ENCODE data around the gene KIF5B. TPM values are rescaled to one million over a fixed set of nuclear protein-coding genes. Genes with fewer than 3 reads are reported as not detected.

Gene KIF5B
- total and polyA plus RNA-seq, 2 donors from 2014 or later, result 26.9 to 77.2 TPM

DNA sequence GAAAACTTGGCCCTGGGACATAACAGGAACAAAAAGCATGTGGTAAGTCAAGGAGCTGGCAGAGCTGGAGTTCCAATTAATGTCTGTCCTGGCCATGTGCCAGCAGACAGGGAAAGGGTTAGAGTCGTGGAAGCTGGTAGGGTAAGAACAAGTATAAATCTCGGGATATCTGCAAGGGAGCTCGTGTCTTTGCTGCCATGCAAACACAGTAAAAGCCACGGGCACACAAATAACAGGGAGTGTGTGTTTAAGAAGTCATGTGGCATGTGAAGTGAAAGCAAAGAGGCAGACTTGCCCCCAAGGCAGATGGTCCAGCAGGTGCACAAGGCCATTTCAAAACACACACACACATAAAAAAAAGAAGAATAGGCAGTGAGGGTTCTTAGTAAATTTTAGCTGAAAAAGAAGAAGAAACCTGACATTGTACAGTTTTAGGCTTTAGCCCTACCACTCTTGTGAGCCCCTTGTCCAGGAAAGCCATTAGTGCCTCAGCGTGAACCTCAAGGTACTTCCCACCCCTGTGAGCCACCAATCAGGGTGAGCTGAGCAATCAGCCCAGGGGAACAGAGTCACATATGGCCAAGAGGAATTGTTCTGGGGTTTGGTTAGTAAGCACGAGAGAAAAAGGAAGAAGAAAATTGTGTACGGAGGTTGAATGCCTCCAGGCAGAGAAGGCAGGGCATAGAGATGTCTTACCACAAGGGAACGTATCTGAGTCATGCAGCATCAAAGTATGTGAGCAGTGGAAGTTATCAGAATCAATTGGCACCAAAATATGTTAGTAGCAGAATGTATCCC is 94.7 kb downstream of the KIF5B start:
- DNase-seq (no peak), FAIRE-seq (no peak)
- H3K9ac ChIP-seq (ENCODE audit: low read length in 3 of 3), result no peak overlapping the region
- no peaks in the 10 kb centered on the region for H3K9me3 ChIP-seq (ENCODE audit: control insufficient read depth in 2 of 3, insufficient read depth in 1 of 3, low read length in 3 of 3)
- TF ChIP-seq, protein P1, sequence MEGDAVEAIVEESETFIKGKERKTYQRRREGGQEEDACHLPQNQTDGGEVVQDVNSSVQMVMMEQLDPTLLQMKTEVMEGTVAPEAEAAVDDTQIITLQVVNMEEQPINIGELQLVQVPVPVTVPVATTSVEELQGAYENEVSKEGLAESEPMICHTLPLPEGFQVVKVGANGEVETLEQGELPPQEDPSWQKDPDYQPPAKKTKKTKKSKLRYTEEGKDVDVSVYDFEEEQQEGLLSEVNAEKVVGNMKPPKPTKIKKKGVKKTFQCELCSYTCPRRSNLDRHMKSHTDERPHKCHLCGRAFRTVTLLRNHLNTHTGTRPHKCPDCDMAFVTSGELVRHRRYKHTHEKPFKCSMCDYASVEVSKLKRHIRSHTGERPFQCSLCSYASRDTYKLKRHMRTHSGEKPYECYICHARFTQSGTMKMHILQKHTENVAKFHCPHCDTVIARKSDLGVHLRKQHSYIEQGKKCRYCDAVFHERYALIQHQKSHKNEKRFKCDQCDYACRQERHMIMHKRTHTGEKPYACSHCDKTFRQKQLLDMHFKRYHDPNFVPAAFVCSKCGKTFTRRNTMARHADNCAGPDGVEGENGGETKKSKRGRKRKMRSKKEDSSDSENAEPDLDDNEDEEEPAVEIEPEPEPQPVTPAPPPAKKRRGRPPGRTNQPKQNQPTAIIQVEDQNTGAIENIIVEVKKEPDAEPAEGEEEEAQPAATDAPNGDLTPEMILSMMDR (IDR thresholded peaks at IDR 0.05; ENCODE audit: borderline replicate concordance, extremely low read depth, insufficient read depth), result no peak
- peaks cover 0 to 2% (median 0%) of the 10 kb centered on the region in 3 donors for H3K4me1 ChIP-seq (ENCODE audit: control insufficient read depth in 2 of 3, insufficient read depth in 2 of 3, low read depth in 1 of 3, low read length in 3 of 3)
- H3K36me3 ChIP-seq (ENCODE audit: control insufficient read depth in 2 of 3, insufficient read depth in 3 of 3, low read length in 3 of 3), result no peaks in the 10 kb centered on the region
- peak overlapping the region in 1 of 3 donors; percentile 29 for H3K4me3 ChIP-seq (ENCODE audit: low read length in 3 of 3)
- intact Hi-C loops (cut with DNase I), result no loop called here
- no peaks in the 10 kb centered on the region for H3K27me3 ChIP-seq (ENCODE audit: control insufficient read depth, insufficient read depth, low read length)
- no peak overlapping the region for H3K27ac ChIP-seq (ENCODE audit: low read depth in 2 of 2, low read length in 2 of 2)

DNA sequence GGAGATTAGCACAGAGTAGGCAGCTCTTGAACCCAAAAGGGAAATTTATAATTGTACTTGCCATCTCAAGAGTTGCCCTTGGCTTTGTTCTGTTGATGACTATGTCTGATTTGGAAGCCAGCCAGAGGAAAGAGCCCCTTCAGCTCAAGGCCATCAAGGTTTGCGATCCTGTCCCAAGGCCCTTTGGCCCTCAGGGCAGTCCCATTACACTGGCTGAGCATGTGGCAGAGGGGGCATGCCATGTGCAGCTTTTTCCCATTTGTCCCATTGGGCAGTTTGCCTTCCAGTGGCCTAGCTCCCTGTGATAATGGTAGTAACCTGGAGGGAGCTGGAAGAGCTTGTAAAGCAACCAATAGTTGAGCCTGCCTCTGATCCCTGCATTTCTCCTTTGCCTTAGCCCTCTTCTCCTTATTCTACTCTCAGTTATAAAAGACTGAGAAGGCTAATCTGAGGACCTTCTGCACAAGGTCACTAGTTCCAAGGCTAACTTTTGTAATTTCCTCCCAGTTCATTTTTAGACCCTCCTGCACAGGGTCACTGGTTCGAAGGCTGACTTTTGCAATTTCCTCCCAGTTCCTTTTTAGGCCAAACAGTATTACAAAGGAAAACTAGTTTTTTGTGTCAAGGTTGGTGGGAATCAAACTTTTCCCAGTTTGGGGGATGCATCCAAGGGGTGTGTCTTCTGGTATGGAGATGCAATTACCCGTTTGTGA is 96.6 kb downstream of the KIF5B start:
- H3K36me3 ChIP-seq (ENCODE audit: control insufficient read depth in 2 of 3, insufficient read depth in 3 of 3, low read length in 3 of 3), result no peaks in the 10 kb centered on the region
- H3K27ac ChIP-seq (ENCODE audit: low read depth in 2 of 2, low read length in 2 of 2), result no peak overlapping the region
- peaks cover 0 to 2% (median 0%) of the 10 kb centered on the region in 3 donors for H3K4me1 ChIP-seq (ENCODE audit: control insufficient read depth in 2 of 3, insufficient read depth in 2 of 3, low read depth in 1 of 3, low read length in 3 of 3)
- TF ChIP-seq, protein P1 (IDR thresholded peaks at IDR 0.05; ENCODE audit: borderline replicate concordance, extremely low read depth, insufficient read depth), result no peak
- H3K4me3 ChIP-seq (ENCODE audit: low read length in 3 of 3), result no peak overlapping the region
- FAIRE-seq, result no peak
- no peaks in the 10 kb centered on the region for H3K27me3 ChIP-seq (ENCODE audit: control insufficient read depth, insufficient read depth, low read length)
- intact Hi-C loops (cut with DNase I), result no loop called here
- H3K9ac ChIP-seq (ENCODE audit: low read length in 3 of 3), result no peak overlapping the region
- no peak for DNase-seq
- H3K9me3 ChIP-seq (ENCODE audit: control insufficient read depth in 2 of 3, insufficient read depth in 1 of 3, low read length in 3 of 3), result no peaks in the 10 kb centered on the region

Other genes starting within 250 kb of the KIF5B start
- 30.9 TPM for gene ARHGAP12, start 127.6 kb downstream of the KIF5B start, total RNA-seq
- 15.0 TPM for gene ARHGAP12, start 127.6 kb downstream of the KIF5B start, polyA plus RNA-seq (ENCODE audit: insufficient read depth, low read depth, low replicate concordance)